LNCAP (cell line): Measurements from ENCODE around the gene POLR1D.

Experiments used
- TF ChIP-seq, protein P1 (sequence below): fragments of 450-650 bp; IDR thresholded peaks from 2 replicates; pipeline ENCODE4 v1.5.1; 2017; ENCODE audit warnings: mild to moderate bottlenecking

Gene POLR1D

GRCh38 chr13:27601208-27601607, 20.5 kb upstream of the POLR1D start:
- TF ChIP-seq, protein P1, sequence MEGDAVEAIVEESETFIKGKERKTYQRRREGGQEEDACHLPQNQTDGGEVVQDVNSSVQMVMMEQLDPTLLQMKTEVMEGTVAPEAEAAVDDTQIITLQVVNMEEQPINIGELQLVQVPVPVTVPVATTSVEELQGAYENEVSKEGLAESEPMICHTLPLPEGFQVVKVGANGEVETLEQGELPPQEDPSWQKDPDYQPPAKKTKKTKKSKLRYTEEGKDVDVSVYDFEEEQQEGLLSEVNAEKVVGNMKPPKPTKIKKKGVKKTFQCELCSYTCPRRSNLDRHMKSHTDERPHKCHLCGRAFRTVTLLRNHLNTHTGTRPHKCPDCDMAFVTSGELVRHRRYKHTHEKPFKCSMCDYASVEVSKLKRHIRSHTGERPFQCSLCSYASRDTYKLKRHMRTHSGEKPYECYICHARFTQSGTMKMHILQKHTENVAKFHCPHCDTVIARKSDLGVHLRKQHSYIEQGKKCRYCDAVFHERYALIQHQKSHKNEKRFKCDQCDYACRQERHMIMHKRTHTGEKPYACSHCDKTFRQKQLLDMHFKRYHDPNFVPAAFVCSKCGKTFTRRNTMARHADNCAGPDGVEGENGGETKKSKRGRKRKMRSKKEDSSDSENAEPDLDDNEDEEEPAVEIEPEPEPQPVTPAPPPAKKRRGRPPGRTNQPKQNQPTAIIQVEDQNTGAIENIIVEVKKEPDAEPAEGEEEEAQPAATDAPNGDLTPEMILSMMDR, result no peak

DNA sequence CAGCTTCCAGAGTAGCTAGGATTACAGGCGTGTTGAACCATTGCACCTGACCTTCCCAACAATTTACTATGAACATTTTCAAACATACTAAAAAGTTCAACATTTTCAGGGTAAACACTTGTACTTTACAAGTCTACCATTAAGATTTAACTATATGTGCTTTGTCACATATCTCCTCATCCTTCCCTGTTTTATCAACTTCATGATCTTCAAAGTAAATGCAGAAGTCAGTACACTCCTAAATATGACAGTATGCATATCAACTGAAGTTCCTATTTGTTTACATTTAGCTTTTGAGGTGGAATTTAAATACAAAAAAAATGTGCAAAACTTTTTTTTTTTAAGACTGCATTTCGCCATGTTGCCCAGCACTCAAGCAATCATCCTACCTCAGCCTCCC, 19.9 kb upstream of the POLR1D start:
- TF ChIP-seq, protein P1, result no peak

GRCh38 chr13:27605099-27605498, 16.6 kb upstream of the POLR1D start:
- TF ChIP-seq, protein P1, result no peak

GRCh38 chr13:27605610-27606200, 16.0 kb upstream of the POLR1D start:
- TF ChIP-seq, protein P1, result no peak

DNA sequence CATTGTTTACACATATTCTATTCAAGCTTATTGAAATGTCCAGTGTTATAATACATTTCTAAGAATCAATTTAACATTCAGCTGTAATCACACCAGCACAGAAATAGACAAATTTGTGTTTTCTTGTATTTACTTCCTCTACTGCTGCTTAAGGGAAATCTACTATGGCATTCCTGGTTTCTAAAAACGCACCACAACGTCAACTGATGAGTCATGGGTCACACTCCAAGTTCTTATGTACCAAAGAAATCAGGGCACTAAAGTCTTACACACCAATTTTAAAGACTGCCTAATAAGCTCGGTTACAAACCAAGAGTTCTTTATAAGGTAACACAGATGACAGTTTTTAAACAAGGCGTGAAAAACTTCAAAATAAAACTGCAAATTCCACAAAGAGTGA, 14.6 kb upstream of the POLR1D start:
- TF ChIP-seq, protein P1, result no peak

GRCh38 chr13:27613628-27614027, 8.1 kb upstream of the POLR1D start:
- TF ChIP-seq, protein P1, result no peak

- TF ChIP-seq, protein P1, result no peak
Measured at GRCh38 chr13:27617881-27618321, 3.8 kb upstream of the POLR1D start.
